CD4-positive, alpha-beta T cell treated with Interleukin-15 for 1 hour (primary cell): ENCODE results near the gene MRTFA.

Experiments used
- DNase-seq: peaks from one replicate; pipeline ENCODE4 v3.0.0-alpha.2; 2020

MRTFA gene

DNA sequence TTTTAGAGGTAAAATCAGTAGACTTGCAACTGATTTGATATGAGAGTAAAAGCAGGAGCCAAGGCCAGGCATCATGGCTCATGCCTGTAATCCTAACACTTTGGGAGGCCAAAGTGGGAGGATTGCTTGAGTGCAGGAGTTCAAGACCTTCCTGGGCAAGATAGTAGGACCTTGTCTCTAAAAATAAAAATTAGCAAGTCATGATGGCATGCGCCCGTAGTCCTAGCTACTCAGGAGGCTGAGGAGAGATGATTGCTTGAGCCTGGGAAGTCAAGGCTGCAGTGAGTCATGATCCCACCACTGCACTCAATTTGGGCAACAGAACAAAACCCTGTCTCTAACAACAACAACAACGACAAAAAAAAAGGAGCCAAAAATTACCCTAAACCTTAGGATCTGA, 252.6 kb downstream of the MRTFA start:
- no peak for DNase-seq

DNA sequence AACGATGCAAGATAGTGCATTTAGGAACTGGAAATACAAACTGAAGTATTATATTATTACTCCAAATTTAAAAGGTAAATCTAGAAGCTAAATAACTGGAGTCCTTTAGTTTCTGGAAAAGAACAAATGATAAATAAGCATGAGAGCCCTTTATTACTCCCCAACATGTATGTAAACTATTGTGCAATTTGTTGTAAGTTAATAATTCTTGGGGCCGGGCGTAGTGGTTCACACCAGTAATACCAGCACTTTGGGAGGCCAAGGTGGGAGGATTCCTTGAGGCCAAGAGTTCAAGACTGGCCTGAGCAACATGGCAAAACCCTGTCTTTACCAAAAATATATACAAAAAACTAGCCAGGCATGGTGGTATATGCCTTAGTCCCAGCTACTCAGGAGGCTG, 255.1 kb downstream of the MRTFA start:
- no peak for DNase-seq

DNA sequence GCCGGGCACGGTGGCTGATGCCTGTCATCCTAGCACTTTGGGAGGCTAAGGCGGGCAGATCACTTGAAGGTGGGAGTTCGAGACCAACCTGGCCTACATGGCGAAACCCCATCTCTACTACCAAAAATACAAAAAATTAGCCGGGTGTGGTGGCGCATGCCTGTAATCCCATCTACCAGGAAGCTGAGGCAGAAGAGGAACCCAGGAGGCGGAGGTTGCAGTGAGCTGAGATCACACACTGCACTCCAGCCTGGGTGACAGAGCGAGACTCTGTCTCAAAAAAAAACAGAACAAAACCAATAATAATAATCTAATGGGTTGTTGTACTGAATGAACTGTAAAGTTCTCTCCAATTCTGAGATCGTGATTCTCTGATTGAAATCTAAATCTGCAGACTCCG, 258.1 kb downstream of the MRTFA start:
- peak; percentile 26 for DNase-seq

DNA sequence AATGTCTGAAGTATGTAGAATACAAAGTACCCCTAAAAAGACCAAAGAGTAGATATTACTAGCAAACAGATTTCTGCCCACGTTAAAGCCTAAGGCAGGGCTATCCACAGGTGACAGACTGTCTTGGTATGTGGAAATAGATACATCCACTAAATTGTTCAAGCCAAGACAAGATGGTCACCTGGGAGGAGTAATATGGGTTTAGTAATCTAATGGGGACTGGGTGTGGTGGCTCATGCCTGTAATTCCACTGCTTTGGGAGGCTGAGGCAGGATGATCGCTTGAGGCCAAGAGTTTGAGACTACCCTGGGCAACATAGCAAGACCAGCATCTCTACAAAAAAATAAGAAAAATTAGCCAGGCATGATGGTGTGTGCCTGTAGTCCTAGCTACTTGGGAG, 258.6 kb downstream of the MRTFA start:
- DNase-seq = no peak

DNA sequence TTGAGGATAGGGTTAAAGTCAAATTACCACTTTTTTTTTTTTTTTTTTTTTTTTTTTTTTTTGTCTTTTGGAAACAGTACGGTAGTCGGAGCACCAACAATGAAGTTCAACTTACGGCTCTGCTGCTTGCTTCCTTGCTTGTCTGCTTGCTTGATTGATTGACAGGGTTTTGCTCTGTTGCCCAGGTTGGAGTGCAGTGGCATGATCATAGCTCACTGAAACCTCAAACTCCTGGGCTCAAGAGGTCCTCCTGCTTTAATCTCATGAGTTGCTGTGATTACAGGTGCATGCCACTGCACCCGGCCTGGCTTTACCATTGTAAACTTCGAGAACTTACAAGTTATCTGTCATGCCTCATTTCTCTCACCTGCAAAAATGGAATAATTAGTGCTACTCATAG, 260.4 kb downstream of the MRTFA start:
- DNase-seq = no peak

DNA sequence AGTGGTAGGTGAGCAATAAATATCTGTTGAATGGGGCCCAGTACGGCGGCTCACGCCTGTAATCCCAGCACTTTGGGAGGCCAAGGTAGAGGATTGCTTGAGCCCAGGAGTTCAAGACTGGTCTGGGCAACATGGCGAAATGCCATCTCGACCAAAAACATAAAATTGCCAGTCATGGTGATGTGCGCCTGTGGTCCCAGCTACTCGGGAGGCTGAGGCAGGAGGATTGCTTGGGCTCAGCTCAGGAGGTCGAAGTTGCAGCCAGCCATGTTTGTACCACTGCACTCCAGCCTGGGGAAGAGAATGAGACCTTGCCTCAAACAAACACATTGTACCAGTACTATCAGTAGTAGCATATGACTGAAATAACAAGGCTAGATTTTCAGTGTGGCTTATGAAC, 262.0 kb downstream of the MRTFA start:
- no peak for DNase-seq

DNA sequence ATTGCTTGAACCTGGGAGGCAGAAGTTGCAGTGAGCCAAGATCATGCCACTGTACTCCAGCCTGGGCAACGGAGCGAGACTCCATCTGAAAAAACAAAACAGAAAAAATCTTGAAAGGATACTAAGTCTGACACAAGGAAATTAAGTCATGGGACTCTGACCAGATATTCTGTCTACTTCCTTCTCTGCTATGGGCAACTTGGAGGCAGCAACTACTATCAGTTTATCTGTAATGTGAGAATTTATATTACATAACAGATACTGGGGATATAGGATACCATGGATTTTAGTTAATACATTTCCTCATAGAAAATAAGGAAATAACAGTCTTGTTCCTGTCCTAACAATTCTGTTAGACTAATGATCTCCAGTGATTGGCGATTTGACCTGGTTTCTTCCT, 267.7 kb downstream of the MRTFA start:
- no peak for DNase-seq

DNA sequence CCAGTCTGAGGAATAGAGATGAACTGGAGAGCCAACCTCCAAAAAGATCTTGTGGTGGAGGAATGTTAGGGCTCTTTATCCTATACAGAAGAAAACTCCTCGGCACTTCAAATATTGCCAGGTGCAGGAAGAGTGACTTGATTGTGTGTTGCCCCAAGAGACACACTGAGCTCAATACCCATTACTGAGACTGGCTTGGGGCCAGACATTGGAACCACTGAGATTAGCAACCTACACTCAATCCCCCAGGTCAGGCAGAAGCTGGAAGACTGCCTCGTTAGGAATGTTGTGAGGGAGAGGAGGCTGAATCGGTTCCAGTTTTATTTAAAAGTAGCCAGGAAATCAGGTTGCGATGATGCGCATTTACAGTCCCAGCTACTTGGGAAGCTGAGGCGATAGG, 268.5 kb downstream of the MRTFA start:
- DNase-seq = no peak

DNA sequence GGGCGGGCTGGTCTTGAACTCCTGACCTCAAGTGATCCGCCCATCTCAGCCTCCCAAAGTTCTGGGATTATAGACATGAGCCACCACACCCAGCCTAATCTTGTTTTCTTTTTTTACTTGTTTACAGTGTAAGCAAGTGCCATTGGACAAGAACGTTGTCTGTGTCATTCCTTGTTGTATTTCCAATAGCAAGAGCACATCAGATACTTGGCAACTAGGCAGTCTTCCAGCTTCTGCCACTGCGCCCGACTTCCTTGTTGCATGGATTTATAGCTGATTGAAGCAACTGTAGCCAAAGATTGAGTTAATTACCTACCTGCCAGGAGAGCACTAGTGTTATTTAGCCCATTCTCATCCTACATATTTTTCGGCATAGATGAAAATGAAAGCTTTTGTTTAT, 269.2 kb downstream of the MRTFA start:
- DNase-seq = no peak

DNA sequence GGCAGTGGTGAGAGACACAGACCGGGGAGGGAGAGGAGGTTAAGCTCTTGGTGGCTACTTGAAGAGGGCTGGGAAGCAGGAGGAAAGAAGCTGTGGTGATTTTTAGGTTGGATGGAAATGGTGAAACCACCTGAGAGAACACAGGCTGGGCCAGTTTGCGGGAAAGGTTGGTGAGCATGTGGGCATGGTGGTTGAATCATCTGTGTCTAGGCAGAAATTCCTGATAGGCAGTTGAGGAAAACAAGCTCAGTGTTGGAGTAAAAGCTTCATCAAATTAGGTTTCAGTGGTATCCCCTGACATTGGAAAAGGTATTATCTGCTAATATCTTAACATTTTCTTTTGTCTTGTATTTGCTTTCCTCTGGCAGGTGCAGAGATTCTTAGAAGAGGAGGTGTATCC, 270.5 kb downstream of the MRTFA start:
- no peak for DNase-seq

DNA sequence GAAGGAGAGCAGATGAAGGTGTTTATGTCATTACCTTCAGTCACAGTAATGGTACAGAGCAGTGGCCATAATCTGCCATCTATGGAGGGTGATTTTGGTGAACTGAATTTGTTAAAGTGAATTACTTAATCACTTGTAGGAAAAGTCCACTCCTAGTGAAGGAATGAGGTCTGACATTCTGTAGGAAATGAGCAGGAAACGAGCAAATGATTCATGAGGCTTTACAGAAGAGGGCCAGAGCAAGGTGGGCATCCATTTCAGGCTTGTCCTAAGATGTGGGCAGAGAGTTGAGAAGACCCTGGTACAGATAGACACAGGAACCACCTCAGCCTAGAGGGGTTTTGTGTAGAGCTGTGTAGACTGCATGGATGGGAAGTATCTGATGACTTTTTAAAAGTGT, 272.1 kb downstream of the MRTFA start:
- no peak for DNase-seq

DNA sequence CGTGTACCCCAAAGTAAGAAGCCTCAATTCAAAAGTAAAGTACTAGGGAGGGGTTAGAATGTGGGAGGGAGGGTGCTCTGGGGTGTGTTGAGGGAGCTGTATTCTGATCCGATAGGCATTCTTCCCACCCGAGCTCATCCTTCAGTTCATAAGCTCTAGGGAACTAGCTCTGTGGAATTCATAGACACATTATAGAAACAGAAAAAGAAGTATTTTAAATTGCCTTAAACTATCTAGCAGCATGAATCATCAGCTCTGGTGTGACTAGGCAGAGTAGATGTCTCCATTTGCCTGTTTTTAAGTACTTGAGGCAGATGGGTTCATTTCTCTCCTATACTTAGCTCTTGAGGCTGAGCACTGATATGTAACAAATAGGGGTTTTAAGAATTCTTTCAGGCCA, 273.5 kb downstream of the MRTFA start:
- DNase-seq = no peak

DNA sequence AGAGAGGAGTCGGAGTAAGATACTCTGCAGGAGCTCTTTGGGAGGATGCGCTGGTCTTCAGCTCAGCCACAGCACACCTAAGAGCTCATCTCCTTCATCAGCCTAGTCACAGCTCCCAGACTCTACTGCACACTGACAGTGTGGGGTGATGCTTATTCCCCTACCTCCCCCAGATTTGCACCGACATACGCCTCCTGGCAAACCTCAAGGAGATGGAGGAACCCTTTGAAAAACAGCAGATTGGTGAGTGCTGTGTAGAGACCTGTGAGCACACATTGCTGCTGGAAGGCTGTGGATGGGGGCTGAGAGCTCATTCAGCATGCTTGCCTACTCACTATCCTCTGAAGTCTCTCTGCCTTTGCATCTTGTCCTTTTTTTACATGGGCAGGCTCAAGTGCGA, 275.4 kb downstream of the MRTFA start:
- DNase-seq = no peak
